ENCODE measurements around the gene CHEK1.
A peak's percentile ranks its signal among the peaks of the same experiment; 100 is the strongest.

Gene CHEK1

GRCh38 chr11:125609545-125609944 lies 15.4 kb upstream of the CHEK1 start:
- TF ChIP-seq, protein P1, sequence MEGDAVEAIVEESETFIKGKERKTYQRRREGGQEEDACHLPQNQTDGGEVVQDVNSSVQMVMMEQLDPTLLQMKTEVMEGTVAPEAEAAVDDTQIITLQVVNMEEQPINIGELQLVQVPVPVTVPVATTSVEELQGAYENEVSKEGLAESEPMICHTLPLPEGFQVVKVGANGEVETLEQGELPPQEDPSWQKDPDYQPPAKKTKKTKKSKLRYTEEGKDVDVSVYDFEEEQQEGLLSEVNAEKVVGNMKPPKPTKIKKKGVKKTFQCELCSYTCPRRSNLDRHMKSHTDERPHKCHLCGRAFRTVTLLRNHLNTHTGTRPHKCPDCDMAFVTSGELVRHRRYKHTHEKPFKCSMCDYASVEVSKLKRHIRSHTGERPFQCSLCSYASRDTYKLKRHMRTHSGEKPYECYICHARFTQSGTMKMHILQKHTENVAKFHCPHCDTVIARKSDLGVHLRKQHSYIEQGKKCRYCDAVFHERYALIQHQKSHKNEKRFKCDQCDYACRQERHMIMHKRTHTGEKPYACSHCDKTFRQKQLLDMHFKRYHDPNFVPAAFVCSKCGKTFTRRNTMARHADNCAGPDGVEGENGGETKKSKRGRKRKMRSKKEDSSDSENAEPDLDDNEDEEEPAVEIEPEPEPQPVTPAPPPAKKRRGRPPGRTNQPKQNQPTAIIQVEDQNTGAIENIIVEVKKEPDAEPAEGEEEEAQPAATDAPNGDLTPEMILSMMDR (IDR thresholded peaks at IDR 0.05): no peak

GRCh38 chr11:125618383-125618782 lies 6.6 kb upstream of the CHEK1 start:
- TF ChIP-seq, protein P1 (IDR thresholded peaks at IDR 0.05): no peak

DNA sequence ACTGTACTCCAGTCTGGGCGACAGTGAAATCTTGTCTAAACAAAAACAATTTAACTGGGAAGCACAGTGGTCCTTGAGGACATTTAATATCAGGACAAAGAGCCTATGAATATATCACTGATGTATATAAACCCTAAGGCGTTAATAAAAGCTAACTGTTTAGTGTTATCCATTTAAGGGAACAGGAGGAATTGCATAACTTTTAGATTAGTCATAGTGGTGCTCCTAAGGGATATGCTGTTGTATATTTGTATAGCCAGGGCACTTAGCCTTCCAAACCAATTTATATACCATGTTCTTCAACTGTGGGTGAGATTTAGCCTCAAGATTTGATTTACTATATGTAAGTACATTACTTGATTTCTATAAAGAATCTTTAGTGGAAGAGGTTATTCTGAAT lies 3.0 kb upstream of the CHEK1 start:
- TF ChIP-seq, protein P1 (IDR thresholded peaks at IDR 0.05): no peak

DNA sequence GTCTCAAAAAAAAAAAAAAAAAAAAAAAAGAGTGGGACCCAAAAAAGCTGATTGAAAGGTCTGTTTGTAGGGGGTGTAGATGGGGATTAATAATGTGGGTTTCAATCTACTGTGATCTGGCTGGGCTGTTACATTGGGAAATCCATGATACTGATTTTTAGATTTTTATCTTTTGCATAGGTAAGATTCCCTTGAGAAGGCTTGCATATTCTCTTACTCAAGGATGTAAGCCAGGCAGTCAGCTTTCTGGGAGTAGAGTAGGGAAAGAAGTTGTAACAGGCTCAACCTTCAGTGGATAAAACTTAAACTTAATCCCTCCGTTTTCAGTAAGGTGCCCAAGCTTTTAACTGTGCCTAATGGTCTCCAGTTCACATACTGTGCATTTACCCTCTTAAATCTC lies 1.9 kb upstream of the CHEK1 start:
- TF ChIP-seq, protein P1 (IDR thresholded peaks at IDR 0.05): no peak

- TF ChIP-seq, protein P1 (IDR thresholded peaks at IDR 0.05): no peak
These were observed 264 bp downstream of the CHEK1 start for GRCh38 chr11:125625225-125625629.

- TF ChIP-seq, protein P1 (IDR thresholded peaks at IDR 0.05): no peak
These were observed 796 bp downstream of the CHEK1 start for GRCh38 chr11:125625630-125626287.

- TF ChIP-seq, protein P1 (IDR thresholded peaks at IDR 0.05): peak; percentile 53
These were observed 1.5 kb downstream of the CHEK1 start for GRCh38 chr11:125626288-125626950.

Data from LNCAP (cell line).